NOMO-1 treated with DMSO at 0.1 percent for 48 hours (cell line): ENCODE measurements around the gene PTPRS.
"Not testable (repeated sequence)": the region's sequence is repeated elsewhere in the genome, so short reads cannot be mapped to it uniquely, and the experiment has no call there.

ENCODE experiments used
- DNase-seq: peaks from one replicate; lab custom pipeline; 2025; ENCODE audit not compliant: unreplicated experiment; lab: John Stamatoyannopoulos, UW

The PTPRS gene

GRCh38 chr19:5334366-5334739 is 6.3 kb downstream of the PTPRS start:
- no peak for DNase-seq

- DNase-seq, result no peak
Observed at GRCh38 chr19:5333581-5334365, 6.8 kb downstream of the PTPRS start.

- DNase-seq, result no peak
Observed at GRCh38 chr19:5332501-5332900, 8.1 kb downstream of the PTPRS start.

- DNase-seq, result no peak
Observed at GRCh38 chr19:5331790-5332189, 8.8 kb downstream of the PTPRS start.

GRCh38 chr19:5330307-5330720 is 10.3 kb downstream of the PTPRS start:
- no peak for DNase-seq

- no peak for DNase-seq
Observed at GRCh38 chr19:5329141-5329540, 11.5 kb downstream of the PTPRS start.

- not testable (repeated sequence) for DNase-seq
Observed at GRCh38 chr19:5328407-5328806, 12.2 kb downstream of the PTPRS start.

- DNase-seq, result no peak
Observed at GRCh38 chr19:5326986-5327623, 13.5 kb downstream of the PTPRS start.

- DNase-seq, result no peak
Observed at GRCh38 chr19:5326545-5326944, 14.1 kb downstream of the PTPRS start.

GRCh38 chr19:5324947-5325346 is 15.7 kb downstream of the PTPRS start:
- no peak for DNase-seq

GRCh38 chr19:5323475-5323811 is 17.2 kb downstream of the PTPRS start:
- DNase-seq, result no peak

GRCh38 chr19:5321851-5322681 is 18.5 kb downstream of the PTPRS start:
- DNase-seq, result no peak

- DNase-seq, result no peak
Observed at GRCh38 chr19:5321066-5321642, 19.5 kb downstream of the PTPRS start.

- DNase-seq, result no peak
Observed at GRCh38 chr19:5319516-5319915, 21.1 kb downstream of the PTPRS start.

- DNase-seq, result no peak
Observed at GRCh38 chr19:5318306-5318705, 22.3 kb downstream of the PTPRS start.

GRCh38 chr19:5317321-5317720 is 23.3 kb downstream of the PTPRS start:
- DNase-seq, result no peak

GRCh38 chr19:5316138-5316537 is 24.5 kb downstream of the PTPRS start:
- DNase-seq, result no peak

GRCh38 chr19:5314907-5315298 is 25.7 kb downstream of the PTPRS start:
- DNase-seq, result no peak

- no peak for DNase-seq
Observed at GRCh38 chr19:5314012-5314906, 26.4 kb downstream of the PTPRS start.

- no peak for DNase-seq
Observed at GRCh38 chr19:5313307-5313706, 27.3 kb downstream of the PTPRS start.

- no peak for DNase-seq
Observed at GRCh38 chr19:5312058-5312457, 28.6 kb downstream of the PTPRS start.
